Stimulated activated CD8-positive, alpha-beta memory T cell treated with anti-CD3 and anti-CD28 coated beads, Interleukin-2, amount 100 ng/mL, for 1 hour (primary cell): Measurements from ENCODE around the gene FAM78A.
A peak's percentile ranks its signal among the peaks of the same experiment; 100 is the strongest.

Source experiments
- DNase-seq, 2 donors: peaks; one replicate each; pipeline ENCODE4 v3.0.0-alpha.2; 2020; ENCODE audit warnings: low read depth in 2 of 2

The FAM78A gene, protein sequence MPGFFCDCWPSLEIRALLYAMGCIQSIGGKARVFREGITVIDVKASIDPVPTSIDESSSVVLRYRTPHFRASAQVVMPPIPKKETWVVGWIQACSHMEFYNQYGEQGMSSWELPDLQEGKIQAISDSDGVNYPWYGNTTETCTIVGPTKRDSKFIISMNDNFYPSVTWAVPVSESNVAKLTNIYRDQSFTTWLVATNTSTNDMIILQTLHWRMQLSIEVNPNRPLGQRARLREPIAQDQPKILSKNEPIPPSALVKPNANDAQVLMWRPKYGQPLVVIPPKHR

DNA sequence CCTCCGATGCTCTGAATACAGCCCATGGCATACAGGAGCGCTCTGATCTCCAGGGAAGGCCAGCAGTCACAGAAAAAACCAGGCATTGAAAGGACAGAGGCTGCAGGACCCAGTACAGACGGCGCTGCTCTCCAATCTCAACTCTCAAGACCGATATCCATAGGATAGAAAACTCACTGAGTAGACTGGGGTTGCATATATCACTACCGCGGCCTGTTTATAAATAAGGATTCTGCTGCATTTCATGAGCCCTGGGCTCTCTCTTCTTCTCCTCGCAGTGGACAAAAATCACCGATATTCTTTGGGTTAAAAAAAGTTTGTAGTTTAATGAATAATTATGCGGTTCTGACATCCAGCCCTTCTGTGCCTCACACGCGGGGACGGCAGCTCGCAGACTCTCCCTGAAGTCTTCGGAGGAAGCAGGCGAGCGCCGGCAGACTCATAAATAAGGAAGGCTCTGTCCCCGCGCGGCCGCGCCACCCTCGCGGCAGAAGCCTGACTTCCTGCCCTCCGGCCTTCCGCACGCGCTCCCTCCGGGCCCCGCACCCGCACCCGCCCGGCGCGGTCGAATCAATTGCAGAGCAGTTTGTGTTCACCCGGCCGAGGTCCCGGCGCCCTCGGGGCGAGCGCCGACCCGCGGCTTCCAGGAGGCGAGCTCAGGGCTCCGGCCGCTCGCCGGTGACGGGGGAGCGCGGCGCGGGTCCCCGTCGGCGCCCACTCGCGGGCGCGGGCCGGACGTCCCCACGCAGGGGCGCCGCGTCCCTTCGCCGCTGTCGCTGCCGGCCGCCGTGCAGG is at the start of gene FAM78A:
FAM78A (minus strand) TSS at position 417 of the 795 bp plus-strand sequence; CDS start at position 86, 331 bp downstream.
- DNase-seq: no peak

DNA sequence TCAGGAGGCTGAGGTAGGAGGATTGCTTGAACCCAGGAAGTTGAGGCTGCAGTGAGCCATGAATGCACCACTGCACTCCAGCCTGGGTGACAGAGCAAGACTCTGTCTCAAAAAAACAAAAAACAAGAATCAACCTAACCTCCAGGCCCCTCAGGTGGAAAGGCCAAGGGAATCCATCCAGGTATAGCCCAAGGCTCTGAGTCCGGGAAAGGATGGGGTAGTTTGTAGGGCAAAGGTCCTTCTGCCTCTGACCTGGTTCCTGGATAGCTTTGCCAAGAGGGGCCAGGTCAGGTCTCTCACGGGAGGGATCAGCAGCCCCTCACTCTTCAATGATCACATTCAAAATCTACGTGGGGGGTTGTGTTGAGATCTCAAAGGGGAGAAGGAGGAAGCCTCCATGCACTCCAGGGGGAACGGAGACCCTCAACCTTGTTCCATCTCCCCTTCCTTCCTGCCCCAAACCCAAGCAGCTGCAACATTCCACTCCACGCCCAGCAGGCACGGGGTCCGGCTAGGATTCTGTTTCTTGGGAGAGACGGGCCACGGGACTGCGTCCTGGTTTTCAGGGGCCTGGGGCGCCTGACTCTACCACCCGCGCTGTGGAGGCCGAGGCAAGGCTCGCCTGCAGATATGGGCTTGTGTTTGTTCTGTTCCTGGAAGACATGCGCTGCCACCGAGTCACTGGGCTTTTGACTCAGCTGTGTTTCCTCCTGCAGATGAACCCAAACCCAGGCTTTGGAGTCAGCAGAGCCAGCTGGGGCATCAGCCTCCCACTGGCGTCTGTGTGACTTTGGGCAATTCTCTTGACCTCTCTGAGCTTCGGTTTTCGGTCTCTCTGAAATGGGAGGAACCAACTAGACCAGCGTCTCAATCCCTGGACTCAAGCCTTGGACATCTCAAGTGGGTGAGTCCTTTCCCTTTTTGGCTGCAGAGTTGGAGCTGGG is 48.7 kb upstream of the FAM78A start:
- no peak for DNase-seq

GRCh38 chr9:131323629-131324028 is 47.3 kb upstream of the FAM78A start:
- DNase-seq: no peak

GRCh38 chr9:131320031-131320685 is 43.8 kb upstream of the FAM78A start:
- no peak for DNase-seq

DNA sequence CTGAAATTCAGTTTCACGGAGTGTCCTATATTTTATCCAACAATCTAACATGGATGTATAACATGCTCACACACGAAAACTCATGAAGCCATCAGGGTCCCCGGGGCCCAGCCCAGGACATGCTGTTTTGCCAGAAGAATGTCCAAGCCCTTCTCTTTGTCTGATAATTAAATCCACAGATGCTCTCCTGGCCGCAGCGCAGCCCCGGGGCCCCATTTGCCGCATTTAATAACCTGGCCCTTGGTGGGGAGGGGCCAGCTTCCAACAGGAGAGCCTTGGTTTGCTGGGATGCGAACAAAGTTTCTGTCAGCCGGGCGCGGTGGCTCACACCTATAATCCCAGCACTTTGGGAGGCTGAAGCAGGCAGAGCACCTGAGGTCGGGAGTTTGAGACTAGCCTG is 43.2 kb upstream of the FAM78A start:
- DNase-seq: no peak

DNA sequence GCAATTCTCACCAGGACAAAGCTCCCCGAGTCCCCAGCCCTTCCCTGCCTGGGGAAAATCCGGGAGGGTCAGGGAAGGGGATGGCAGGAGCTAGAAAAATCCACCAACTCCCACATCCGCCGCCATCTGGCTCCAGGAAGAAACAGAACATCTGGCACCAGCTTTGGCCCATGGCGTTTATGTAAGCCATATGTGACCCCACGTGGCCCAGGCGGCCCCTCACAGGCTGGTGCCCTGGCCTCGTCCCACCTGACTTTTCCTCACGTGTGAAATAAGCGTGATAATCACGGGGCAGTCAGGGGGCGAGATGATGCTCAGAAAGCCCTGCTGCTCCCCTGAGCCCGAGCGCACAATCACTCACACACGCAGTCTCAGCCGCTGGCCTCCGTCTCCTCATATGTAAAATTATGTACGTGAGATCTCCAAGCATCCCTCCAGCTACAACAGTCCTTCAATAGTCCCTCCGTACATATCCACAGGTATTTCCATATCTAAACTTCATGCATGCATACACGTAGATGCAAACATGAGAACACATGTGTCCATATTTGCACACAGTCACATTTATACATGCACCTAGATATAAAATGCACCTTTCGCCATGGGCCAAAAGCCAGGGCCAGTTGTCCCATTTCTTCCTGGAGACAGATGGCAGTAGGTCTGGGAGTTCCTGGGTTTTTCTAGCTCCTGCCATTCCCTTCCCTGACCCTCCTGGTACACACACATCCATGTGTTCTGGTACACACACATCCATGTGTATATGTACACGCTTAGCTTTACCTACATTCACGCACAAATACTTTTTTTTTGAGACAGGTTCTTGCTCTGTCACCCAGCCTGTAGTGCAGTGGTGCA is 42.1 kb upstream of the FAM78A start:
- DNase-seq: no peak

- DNase-seq: no peak
Measured at GRCh38 chr9:131312822-131313770, 36.8 kb upstream of the FAM78A start.

GRCh38 chr9:131312246-131312645 is 35.9 kb upstream of the FAM78A start:
- DNase-seq: no peak

DNA sequence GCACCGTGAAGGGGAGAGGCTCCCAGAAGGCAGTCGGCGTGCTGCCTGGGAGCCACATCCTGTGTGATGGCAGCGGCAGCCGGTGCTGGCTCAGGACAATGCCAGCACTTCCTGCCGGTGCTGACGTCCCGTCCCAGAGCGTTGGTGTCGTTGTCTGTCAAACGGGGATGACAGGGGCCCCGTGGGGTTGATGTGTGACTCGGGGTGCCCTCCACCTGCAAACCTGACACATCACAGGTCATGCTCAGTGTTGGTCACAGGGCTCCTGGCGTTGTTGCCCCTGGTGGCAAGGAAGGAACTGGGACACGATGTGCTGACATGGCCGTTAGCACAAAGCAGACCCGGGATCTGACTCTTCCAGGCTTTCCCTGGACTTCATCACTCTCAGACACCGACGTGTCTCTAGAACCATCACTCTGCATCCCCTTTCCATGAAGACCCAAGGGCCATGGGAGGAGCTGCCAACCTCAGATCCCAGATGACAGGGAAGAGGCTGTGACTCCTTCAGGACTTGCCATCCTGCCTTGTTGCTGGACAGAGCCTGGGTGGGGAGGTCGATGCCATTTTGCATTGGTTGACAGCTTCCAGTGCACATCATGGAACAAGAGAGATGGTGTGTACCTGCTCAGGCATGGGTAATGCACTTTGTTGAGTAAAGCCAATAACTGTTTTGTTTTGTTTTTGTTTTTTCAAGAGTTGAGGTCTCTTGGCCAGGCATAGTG is 34.7 kb upstream of the FAM78A start:
- peak; percentile 6 to 24 for DNase-seq

- no peak for DNase-seq
Measured at GRCh38 chr9:131309530-131310276, 33.4 kb upstream of the FAM78A start.

DNA sequence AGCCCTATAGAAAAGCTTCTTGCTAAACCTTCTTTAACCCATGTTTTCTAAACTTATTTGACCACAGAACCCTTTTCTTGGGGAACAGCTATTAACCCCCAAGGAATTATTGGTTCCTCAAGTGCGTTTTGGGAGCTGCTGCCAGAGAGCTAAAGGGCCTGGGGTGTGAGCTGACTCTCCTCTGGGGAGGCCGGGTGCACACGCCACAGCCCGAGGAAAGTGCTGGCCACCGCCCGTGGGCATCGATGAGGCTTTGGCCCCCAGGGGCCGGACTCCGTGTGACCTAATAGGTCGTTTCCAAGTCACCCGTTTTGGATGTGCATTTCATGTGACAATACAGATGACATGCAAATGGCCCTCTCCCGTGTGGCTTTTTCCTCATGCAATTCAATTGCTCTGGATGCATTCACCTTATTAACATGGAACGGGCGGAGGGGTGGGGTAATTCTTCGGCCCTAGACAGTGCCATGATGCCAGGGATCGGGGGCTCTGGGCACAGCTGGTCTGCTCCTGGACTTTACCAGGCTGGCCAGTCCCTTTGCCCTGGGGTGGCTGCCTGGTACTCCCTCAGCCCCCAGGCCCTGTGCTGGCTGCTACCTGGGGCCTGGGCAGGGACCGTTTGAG is 32.7 kb upstream of the FAM78A start:
- no peak for DNase-seq

- DNase-seq: no peak
Measured at GRCh38 chr9:131308452-131308851, 32.1 kb upstream of the FAM78A start.

GRCh38 chr9:131307974-131308373 is 31.7 kb upstream of the FAM78A start:
- no peak for DNase-seq

- no peak for DNase-seq
Measured at GRCh38 chr9:131306397-131307004, 30.2 kb upstream of the FAM78A start.

GRCh38 chr9:131304676-131305355 is 28.5 kb upstream of the FAM78A start:
- no peak for DNase-seq
